ENCODE measurements around the gene CYP2D6.
"Not testable (repeated sequence)": the region's sequence is repeated elsewhere in the genome, so short reads cannot be mapped to it uniquely, and the experiment has no call there.

Gene CYP2D6

GRCh38 chr22:42130639-42131431 lies at the start of gene CYP2D6:
Gene CYP2D6, minus strand, starts transcription at chr22:42130810. Its CDS starts 19 bp downstream, at chr22:42130791.
- DNase-seq = not testable (repeated sequence)

GRCh38 chr22:42179616-42180015 lies 49.0 kb upstream of the CYP2D6 start:
- no peak for DNase-seq

DNA sequence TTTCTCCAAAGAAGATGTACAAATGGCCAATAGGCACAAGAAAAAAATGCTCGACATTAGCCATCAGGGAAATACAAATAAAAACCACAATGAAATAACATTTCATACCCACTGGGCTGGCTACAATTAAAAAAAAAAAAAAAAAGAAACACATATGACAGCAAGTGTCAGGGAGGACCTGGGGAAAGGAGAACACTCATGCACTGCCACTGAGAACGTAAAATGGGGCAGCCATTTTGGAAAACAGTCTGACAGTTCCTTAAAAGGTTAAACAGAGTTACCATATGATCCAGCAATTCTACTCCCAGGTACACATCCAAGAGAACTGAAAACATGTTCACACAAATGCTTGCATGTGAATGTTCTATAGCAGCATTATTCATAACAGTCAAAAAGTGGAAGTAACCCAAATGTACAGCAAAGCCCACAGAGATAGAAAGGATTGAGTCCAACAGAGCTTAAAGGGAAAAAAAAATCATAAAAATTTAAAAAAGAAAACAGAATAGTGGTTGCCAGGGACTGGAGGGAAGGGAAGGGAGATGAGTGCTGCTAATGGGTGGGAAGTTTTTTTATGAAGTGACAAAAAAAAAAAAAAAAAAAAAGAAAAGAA lies 48.4 kb upstream of the CYP2D6 start:
- no peak for DNase-seq

DNA sequence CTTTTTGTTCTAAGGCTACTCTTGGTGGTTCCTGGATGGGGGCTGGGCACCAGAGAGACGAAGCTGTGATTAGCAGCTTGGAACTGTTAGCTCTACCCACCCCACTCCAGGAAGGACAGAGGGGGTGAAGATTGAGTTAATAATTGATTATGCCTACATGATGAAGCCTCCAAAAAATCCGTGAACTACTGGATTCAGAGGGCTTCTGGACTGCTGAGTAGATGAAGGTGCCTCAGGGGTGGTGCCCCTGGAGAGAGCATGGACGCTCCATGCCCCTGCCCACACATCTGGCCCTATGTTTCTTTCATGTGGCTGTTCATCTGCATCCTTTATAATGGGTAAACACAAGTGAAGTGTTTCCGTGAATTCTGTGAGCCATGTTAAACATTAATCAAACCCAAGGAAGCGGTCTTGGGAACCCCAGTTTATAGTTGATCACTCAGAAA lies 47.3 kb upstream of the CYP2D6 start:
- DNase-seq = no peak

- DNase-seq = no peak
Measured at GRCh38 chr22:42176255-42176915, 45.8 kb upstream of the CYP2D6 start.

GRCh38 chr22:42174062-42174461 lies 43.5 kb upstream of the CYP2D6 start:
- DNase-seq = peak; percentile 8

DNA sequence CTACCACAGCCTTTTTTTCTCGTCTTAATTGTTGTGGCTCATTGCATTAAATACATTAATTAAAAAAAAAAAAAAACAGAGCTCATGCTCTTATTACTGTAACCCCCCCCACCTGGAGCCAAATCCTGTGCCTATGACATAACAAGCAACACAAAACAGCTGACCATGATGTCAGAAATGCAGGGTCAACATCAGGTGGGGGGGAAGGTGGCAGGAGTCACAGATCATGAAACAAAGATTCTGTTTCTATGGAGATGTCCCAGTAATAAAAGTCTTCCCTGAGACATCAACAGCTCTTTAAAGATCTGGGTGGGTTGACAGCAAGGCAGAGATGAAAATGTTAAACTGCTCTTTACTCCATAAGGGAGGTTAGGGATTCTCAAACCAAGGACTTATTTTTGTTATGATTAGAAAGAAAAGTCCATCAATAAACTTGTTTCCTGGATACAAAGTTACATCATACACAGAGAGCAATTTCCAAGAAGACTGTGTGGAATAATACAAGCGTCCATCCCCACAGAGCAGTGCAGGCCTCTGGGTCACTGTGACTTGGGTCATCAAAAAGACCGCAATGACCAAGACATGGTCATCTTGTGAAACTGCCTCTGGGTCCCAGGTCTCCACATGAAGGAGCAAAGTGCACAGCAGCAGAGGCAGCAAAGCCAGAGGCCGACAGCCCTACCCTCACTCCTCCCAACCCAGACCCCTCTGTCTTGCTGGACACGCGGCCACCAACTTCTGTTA lies 42.7 kb upstream of the CYP2D6 start:
- DNase-seq = no peak

DNA sequence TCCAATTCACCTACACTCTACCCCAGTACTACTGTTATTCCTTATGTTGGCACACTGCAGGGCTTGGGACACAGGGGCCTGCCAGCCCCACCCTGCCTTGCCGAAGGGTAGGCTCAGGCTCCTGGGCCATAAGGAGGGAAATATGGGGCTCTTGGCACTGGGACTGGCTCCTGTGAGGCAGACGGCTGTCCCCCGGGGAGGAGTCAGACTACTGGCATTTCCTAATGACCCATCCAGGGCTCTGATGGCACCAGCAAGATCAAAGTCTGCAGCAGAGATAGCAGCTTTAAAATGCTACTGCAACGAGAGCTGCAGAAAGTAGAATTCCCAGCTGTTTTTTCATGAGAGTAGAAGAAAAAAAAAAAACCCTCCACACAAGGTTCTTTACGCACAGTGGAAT lies 42.2 kb upstream of the CYP2D6 start:
- DNase-seq = no peak

DNA sequence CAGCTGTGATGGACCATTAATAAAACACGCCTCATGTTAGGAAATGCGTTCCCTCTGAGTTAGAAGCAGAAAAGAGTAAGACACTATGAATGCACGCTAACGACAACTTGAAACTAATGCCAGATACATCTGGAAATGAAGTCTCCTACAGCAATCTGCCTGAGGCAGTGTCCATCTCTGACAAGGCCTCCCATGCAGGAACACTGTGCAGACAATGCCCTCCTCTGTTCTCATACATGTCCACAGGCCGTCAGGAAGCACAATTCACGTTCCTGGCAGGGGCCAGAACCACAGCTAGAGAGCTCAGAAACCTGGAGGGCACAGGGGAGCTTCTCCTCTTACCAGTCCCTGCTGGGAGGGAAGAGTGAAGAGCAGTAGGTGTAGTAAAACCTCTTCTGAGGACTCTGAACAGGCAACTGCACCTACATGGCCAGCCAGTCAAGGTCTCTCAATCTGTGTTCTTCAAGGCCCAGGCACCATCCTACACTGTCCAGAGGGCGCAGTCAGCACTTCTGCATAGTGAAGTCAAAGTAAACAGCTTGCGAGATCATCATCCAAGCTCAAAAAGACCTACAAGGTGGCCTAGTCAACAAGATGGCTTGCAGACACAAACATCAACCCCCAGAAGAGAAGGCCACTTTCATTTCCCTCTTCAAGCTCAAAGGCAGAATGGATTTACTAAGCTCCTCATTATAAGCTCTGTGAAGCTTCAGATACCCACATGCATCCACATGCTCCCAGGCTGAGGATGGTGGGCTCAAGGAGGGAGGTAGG lies 41.5 kb upstream of the CYP2D6 start:
- DNase-seq = no peak

GRCh38 chr22:42171417-42171816 lies 40.8 kb upstream of the CYP2D6 start:
- no peak for DNase-seq

DNA sequence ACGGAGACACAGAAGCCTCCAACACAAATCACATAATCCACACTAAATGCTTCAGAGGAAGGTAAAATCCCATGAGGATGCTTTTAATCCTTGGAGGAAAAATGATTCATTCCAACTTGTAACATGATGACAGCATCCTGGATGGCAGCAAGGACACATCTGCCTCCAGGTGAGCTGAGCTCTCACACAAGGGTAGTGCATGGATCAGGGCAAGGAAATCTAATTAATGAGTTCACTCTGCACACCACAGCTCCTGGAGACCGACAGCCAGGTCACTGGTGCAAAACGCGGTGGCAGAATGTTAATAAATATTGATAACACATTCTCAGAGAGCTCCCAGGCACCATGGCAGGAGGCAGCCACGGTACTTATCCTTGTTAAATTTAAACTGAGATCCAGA lies 40.3 kb upstream of the CYP2D6 start:
- DNase-seq = no peak

GRCh38 chr22:42169055-42169469 lies 38.5 kb upstream of the CYP2D6 start:
- DNase-seq = peak; percentile 7

GRCh38 chr22:42168476-42168875 lies 37.9 kb upstream of the CYP2D6 start:
- DNase-seq = no peak

DNA sequence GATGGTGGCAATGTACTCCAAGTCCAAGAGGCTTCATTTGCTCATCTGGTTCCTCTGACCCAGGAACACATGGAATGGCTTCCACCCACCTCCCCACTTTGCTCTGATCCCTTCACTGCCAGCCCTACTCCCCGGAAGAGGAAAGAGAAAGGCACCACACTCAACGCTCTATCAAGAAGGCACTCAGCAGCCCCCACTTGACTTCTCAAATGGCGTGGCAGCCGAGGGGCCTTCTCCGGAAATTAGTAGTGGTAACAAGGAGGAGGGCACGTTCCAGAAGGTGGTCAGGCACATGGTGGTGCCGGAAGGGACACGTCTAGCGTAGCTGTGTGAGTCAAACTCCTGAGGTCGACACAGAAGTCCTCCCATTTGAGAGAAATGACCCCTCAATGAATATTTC lies 36.5 kb upstream of the CYP2D6 start:
- DNase-seq = no peak

- DNase-seq = no peak
Measured at GRCh38 chr22:42164901-42165300, 34.3 kb upstream of the CYP2D6 start.

DNA sequence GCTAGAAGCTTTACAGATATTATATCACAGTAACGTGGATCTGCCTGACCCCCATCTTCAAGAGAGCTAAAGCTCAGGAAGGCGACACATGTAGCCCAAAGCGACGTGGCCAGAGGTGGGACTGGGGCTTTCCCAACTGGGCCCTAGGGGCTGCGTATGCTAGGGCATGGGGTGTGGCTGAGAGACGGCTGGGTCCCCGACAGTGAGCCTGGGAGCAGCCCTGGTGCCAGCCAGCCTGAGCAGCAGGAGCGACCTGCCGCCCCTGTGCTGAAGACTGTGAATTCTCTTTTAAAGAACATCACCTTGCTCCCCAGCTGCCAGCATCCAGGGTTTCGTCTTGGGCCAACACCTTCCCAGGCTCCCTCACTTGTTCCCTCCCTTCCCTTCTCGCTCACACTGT lies 32.9 kb upstream of the CYP2D6 start:
- DNase-seq = no peak

DNA sequence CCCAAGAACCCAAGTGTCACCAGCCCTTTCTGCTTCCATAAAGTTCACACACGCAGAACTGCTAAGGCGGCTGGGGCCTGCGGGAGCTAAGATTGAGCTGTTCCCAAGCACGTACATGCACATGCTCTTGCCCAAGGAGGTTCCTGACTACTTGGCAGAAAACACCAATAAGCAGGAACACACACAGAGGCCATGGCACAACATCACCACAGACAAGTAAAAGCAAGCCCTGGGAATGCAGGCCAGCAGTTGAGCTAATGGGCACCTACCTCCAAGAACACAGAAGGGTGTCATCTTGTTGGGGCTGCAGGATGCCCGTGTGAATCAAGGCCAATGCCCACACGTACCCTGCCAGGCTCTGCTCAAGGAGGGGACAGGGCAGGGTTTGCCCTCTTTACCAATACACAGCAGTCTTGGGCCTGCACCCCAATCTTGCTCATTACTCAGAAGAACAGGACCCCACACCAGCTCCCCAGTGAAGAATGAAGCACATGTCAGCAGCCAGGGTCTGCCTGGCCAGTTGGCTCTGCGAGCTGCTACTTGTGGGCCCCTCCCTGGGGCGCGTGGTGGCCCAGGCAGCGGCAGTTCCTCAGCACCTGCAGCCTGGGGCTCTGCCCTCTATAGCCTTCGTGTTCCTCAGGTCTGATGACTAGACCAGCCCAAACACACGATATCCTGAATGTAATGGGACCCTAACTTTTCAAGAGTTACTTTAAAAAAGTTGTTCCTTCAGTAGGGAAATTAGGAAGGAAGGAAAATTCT lies 32.3 kb upstream of the CYP2D6 start:
- no peak for DNase-seq

DNA sequence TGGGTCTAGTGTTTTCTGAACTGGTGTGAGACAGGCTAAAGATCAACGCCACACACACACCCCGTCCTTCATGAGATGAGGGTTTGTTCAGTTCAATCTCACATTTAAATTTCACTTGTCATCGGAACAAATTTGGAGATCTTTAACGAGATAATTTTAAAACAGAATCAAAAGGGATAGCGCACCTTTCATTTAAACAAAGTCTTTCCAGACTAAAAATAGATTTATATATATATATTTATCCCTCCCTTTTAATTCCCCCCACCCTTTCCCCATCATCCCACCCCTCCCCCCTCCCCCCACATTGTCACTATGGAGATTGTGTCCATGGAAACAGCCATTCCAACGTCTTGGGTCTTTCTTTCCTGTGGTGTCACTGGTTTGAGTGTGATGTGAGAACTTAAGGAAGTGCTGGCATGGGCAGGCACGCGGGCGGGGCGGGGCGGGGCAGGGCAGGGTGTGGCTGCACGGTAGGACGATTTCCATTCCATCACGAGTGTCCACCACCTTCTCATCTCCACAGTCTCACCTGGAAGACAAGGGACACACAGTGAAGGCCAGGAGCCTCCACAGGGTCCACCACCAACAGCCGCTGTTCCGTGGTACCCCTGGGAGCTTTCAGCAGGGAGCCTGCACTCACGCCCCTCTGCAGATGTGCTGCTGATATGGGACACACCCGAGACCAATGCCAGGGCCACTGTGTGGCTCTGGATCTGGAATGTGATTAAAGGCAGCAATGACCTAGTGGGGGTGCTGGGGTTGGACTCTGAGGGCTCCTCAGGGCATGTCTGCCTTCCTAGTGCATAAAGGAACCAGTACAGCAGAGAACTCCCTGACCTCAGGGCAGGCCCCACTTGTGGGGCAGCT lies 30.5 kb upstream of the CYP2D6 start:
- DNase-seq = no peak

DNA sequence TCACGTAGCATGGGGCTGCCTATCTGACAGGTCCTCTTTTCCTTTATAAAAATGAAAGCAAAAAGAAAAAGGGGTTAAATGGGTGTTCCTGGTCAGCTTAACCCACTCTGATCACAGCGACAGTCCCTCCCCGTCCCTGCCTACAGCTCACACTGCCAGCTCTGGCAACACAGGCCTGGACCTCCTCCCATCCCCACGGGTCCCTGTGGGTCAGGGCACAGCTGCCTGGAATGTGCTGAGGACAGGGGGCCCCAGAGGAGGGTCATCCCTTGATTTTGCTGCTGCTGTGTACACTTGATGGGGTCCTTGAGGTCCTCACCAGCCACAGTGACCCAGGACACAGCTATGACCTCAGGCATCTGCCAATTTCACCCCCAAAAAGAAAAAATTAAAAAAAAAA lies 29.6 kb upstream of the CYP2D6 start:
- no peak for DNase-seq

- no peak for DNase-seq
Measured at GRCh38 chr22:42158456-42159132, 28.0 kb upstream of the CYP2D6 start.

Measured in NK-92 treated with Interleukin-12 subunit alpha and Interleukin-12 subunit beta, amount 100 ng/mL, for 24 hours (cell line).